GM19023 (cell line): Measurements from ENCODE around the gene SCAP.

ENCODE experiments used
- ATAC-seq: cut with Tn5 transposase; IDR thresholded peaks from one replicate; pipeline ENCODE4 v1.9.1; 2021; ENCODE audit warnings: mild to moderate bottlenecking, moderate library complexity; ENCODE audit not compliant: unreplicated experiment

Gene SCAP

GRCh38 chr3:47367631-47368030, 108.1 kb downstream of the SCAP start:
- no peak for ATAC-seq

- no peak for ATAC-seq
Measured at GRCh38 chr3:47366833-47367232, 108.9 kb downstream of the SCAP start.

GRCh38 chr3:47365213-47366153, 110.3 kb downstream of the SCAP start:
- no peak for ATAC-seq
